WTC11 (cell line): ENCODE results near the gene SULT2B1.

Source experiments
- CTCF ChIP-seq: fragments of 200-600 bp; IDR thresholded peaks from 2 replicates; pipeline ENCODE4 v1.8.0; 2022; ENCODE audit warnings: antibody characterized with exemption
- IRF2 ChIP-seq: sonication (generic); formaldehyde crosslinking; IDR thresholded peaks from 2 replicates; pipeline ENCODE4 v1.8.0; 2022; ENCODE audit warnings: low read depth, missing genetic modification reagents, borderline replicate concordance
- ZNF281 ChIP-seq: sonication (generic); formaldehyde crosslinking; IDR thresholded peaks from 2 replicates; pipeline ENCODE4 v1.8.0; 2023; ENCODE audit warnings: mild to moderate bottlenecking, missing genetic modification reagents
- ZNF425 ChIP-seq: fragments of 250-450 bp; sonication (Bioruptor Pico); conservative IDR thresholded peaks from 2 replicates; pipeline ENCODE4 v1.9.0; 2021; ENCODE audit warnings: mild to moderate bottlenecking
- TF ChIP-seq, protein P1 (sequence below): fragments of 250-450 bp; sonication (Bioruptor Pico); IDR thresholded peaks from 2 replicates; pipeline ENCODE4 v1.9.0; 2021; ENCODE audit warnings: moderate library complexity, mild to moderate bottlenecking, inconsistent platforms, borderline replicate concordance

GRCh38 chr19:48509467-48510194, 42.3 kb upstream of the SULT2B1 start:
- TF ChIP-seq CTCF (no peak), ZNF425 (CRISPR knock-in tag) (no peak), ZNF281 (CRISPR knock-in tag) (no peak), IRF2 (CRISPR knock-in tag) (no peak)
- TF ChIP-seq, protein P1, sequence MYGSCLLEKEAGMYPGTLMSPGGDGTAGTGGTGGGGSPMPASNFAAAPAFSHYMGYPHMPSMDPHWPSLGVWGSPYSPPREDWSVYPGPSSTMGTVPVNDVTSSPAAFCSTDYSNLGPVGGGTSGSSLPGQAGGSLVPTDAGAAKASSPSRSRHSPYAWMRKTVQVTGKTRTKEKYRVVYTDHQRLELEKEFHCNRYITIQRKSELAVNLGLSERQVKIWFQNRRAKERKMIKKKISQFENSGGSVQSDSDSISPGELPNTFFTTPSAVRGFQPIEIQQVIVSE (CRISPR knock-in tag): no peak
